Endothelial cell of hepatic sinusoid (primary cell): ENCODE measurements around the gene ESX1.
"Not testable (repeated sequence)": the region's sequence is repeated elsewhere in the genome, so short reads cannot be mapped to it uniquely, and the experiment has no call there.

Experiments used
- in situ Hi-C: cut with HindIII; loops from 2 replicates; pipeline ENCODE4 v1.10.0; 2017; ENCODE audit warnings: low sequenced_read_pairs

The ESX1 gene

GRCh38 chrX:104254442-104255115 is at the start of gene ESX1:
ESX1 (minus strand) TSS chrX:104254933; CDS start chrX:104254849, 84 bp downstream.
- in situ Hi-C loops: no loop called here

GRCh38 chrX:104295636-104296035 is 40.9 kb upstream of the ESX1 start:
- in situ Hi-C loops: no loop called here

GRCh38 chrX:104288961-104289360 is 34.2 kb upstream of the ESX1 start:
- in situ Hi-C loops: no loop called here

DNA sequence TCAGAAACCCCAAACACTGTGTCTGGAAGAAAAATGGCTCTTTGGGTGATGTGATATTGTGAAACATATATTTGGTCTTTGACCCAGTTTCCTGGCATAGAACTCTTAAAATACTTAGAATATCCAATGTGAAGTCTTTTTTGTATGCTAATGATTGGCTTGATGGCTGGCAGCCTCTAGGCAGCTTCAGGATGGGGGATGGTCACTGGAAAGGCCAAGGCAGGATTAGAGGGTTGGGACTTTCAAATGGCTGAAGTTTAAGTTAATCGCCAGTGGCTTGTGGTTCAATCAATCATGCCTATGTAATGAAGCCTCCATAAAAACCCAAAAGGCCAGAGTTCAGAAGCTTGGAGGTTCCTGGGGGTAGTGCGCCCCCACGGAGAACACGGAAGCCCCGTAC is 33.5 kb upstream of the ESX1 start:
- in situ Hi-C loops: no loop called here

- in situ Hi-C loops: no loop called here
Measured at GRCh38 chrX:104285201-104285600, 30.5 kb upstream of the ESX1 start.

GRCh38 chrX:104284507-104284906 is 29.8 kb upstream of the ESX1 start:
- in situ Hi-C loops: no loop called here

GRCh38 chrX:104282166-104282725 is 27.5 kb upstream of the ESX1 start:
- in situ Hi-C loops: no loop called here

DNA sequence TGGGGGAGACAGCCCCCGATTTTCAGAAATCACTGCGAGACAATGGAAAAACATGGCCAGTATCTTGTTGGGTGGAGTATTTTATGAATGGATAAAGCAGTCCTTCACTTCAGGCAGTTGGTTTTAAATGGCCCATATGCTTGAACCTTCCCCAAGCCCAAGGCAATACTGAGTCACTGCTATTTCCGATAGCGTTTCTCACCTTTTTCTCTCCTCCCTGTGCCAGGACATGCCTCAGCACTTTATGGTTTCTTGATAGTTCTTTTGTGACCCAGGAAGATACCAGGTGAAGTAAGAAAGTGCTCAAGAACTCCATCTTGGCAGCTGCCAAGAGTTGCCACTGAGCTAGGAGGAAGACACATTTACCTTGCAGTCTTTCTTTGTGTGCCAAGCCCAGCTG is 26.8 kb upstream of the ESX1 start:
- in situ Hi-C loops: no loop called here

GRCh38 chrX:104280609-104281008 is 25.9 kb upstream of the ESX1 start:
- in situ Hi-C loops: no loop called here

DNA sequence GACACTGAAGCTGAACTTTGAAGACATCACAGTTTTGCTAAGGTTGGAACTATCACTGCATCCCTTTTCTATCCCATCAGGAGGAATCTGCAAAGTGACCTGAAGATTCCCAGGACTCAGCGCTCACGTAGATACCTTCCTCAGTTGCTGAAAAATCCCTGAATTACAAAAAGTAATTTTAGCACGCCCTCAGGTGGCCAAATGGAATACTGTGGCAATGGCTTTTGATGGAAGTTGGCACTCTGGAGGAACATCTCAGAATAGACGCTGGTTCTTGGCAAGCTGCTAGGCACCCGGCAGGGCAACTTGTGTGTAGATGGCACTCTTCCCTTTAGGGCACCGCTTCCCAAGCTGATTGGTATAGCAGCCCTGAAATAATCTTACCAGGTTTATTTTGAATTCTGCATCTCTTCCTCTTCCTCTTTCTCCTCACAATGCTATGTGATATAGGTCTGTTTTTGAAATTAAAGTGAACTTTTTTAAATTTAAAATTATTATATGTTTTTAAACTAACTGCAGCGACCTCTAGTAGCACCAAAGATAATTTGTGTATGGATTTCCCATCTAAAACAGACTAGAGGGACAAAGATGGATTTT is 16.3 kb upstream of the ESX1 start:
- in situ Hi-C loops: loop anchor here (5.0 kb wide), 1 partner anchor 44 kb away; no protein-coding TSS in a partner anchor

DNA sequence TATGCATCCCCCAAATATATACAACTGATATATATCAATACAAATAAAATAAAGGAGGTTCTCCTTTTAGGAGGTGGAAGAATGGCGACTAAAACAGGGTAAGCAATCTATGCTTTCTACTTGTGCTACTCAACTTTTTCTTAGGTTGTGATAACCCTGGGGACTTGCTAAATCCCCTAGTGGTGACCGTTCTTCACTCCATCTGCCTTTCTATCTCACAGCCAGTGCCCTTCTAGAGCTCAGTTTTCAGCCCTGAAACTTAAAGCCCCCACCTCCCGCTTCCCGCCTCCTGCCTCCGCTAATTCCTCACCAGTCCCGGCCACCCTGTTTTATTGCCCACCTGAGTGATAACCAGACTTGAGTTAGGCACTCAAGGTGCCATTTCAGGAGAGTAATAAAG is 15.5 kb upstream of the ESX1 start:
- in situ Hi-C loops: loop anchor here (5.0 kb wide), 1 partner anchor 43 kb away; no protein-coding TSS in a partner anchor

DNA sequence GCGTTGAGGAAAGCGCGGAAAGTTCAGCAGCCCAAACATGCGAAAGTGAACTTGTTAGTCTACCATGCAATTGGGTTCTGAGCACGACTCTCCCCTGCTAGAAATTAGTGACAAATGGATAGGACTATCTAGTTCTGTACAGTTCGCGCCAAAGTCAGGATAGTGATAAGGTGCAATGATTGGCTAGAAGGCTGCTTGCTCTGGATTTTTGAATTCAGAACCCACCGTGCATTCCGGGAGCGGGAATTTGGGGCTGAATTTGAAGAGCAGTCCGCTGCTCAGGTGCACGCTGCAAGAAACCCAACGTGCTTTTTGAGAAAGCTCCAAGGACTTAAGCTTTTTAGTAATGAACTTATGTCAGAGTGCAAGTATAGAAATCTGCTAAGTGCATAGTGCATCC is 732 bp upstream of the ESX1 start:
- in situ Hi-C loops: no loop called here

GRCh38 chrX:104253567-104254441 is 929 bp downstream of the ESX1 start:
- in situ Hi-C loops: no loop called here

DNA sequence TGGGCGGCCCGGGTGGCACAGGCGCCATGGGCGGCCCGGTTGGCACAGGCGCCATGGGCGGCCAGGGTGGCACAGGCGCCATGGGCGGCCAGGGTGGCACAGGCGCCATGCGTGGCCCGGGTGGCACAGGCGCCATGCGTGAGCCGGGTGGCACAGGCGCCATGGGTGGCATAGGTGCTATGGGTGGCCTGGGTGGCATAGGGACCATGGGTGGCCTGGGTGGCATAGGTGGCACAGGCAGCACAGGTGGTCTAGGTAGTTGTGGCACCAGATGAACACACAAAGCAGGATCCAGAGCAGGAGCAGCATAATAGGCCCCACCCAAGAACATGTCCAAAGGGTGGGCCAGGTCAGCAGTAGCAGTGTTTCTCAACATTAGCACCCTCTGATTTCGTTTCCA is 4.3 kb downstream of the ESX1 start:
- in situ Hi-C loops: no loop called here

DNA sequence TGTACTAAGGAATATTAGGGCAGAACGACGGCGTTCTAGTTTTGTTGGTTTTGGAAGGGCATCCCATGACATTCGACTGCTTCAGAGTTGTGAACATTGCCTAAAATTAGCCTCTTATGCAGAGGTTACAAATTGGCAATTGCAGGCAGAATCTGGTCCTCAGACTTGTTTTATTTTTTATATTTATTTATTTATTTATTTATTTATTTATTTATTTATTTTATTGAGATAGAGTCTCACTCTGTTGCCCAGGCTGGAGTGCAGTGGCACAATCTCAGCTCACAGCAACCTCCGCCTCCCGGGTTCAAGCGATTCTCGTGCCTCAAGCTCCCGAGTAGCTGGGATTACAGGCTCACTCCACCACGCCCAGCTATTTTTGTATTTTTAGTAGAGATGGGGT is 24.7 kb downstream of the ESX1 start:
- in situ Hi-C loops: not testable (repeated sequence)

DNA sequence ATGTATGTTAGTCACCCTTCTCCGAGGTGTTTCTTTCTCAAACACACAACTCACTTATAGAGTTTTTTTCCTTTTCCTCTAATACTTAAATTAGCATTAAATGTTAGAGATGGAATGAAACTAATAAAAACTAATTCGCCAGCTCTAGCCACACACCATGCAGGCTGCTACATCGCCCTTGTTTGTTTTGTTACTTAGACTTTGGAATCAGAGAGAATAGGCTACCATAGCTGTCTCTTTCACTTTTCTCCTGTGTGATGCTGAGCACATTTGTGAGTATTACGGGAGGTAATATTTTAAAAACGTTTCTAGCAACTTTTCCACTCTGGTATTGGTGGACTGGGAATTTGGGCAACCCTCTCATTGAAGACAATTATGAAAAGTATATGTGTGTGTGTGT is 43.5 kb downstream of the ESX1 start:
- in situ Hi-C loops: no loop called here

- in situ Hi-C loops: no loop called here
Measured at GRCh38 chrX:104205548-104205947, 49.2 kb downstream of the ESX1 start.
